GM20431 (cell line): Measurements from ENCODE around the gene SCARB1.

Experiments
- in situ Hi-C: fragments of 300-500 bp; cut with MseI, MboI; formaldehyde crosslinking; loops from one replicate; pipeline ENCODE4 v1.15.0; 2020; ENCODE audit warnings: low sequenced_read_pairs; ENCODE audit not compliant: unreplicated experiment

SCARB1 gene

DNA sequence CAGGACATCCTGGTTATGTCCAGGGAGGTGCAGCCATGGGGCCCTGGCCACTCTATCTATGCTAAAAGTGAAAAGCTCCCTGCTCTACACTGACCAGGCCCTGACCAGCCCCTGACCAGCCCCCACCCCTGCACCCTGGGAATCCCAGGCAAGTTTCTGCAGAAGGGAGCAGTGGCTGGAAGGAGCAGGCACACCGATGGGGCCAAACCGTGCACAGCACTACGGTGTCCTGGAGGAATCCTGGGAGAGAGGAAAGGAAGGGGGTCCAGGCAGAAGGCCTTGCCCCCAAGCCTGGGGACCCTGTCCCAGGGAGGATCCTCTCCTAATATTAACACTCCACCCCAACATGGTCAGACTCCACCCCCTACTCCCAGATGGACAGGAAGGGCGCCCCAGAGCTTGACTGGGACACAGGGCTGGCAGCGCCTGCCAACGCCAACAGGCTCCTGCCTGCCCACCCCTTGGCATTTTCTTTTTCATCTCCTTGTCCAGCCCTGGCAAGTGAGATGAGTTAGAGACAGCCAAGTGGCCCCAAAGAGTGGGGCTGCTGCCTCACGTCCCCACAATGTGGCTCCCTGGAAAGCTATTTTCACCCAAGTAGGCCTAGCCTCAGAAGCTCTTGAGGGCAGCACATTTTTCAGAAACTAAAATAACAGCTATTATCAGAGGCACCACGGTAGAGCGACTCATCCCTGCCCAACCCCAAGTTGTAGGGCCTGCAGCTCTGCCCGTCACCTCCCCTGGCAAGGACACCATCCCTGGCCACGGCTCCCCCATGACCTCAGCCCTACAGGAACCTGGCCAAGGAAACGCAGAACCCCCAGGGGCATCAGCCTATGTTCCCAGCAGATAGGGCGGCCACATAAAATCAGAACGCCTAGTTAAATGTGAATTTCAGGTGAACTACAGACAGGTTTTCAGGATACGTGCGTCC lies 82.6 kb downstream of the SCARB1 start:
- in situ Hi-C loops, result no loop called here

- in situ Hi-C loops, result no loop called here
Measured at GRCh38 chr12:124780336-124780735, 83.3 kb downstream of the SCARB1 start.

DNA sequence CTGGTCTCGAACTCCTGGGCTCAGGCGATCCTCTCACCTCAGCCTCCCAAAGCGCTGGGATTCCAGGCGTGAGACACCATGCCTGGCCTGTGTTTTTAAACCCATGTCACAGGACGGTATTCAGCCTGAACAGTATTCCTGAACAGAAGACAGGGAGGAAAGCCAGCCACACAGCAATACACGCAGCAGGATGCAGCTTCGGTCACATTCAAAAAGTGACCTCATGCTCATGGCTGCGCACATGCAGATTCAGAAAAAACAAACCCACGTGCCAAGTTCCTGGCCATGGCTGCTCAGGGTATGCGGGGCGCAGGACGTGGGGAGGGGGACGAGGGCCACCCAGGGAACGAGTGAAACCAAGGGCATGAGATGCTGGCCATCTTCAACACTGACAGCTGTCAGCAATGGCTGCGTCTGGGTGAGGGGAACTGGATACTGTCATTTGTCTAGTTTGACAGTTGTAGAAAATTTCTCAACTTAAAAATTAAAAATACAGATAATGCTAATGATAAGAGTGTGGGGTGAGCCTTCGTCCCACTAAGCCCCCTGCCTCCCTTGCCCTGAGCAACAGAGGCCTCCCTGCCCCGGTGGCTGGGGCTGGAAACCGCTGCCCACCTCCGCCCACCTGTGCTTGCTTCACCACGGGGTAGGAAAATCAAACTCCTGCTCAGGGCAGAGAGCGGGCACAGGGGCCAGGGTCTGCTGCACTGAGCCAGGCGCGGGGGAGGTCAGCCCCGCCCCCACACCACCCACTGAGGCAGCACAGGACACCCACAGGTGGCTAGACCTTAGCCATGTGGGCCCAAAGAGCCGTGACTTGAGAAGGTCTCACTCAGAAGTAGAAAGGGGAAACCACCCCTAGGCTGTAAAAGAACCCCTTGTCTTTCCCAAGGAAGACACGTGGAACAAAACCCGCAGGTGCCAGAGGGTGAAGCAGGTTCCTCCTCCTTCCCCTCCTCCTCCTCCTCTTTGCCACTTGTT lies 84.2 kb downstream of the SCARB1 start:
- in situ Hi-C loops, result no loop called here

GRCh38 chr12:124778411-124778810 lies 85.3 kb downstream of the SCARB1 start:
- in situ Hi-C loops, result no loop called here

- in situ Hi-C loops, result no loop called here
Measured at GRCh38 chr12:124777399-124778372, 86.0 kb downstream of the SCARB1 start.

- in situ Hi-C loops, result no loop called here
Measured at GRCh38 chr12:124776125-124776513, 87.5 kb downstream of the SCARB1 start.

DNA sequence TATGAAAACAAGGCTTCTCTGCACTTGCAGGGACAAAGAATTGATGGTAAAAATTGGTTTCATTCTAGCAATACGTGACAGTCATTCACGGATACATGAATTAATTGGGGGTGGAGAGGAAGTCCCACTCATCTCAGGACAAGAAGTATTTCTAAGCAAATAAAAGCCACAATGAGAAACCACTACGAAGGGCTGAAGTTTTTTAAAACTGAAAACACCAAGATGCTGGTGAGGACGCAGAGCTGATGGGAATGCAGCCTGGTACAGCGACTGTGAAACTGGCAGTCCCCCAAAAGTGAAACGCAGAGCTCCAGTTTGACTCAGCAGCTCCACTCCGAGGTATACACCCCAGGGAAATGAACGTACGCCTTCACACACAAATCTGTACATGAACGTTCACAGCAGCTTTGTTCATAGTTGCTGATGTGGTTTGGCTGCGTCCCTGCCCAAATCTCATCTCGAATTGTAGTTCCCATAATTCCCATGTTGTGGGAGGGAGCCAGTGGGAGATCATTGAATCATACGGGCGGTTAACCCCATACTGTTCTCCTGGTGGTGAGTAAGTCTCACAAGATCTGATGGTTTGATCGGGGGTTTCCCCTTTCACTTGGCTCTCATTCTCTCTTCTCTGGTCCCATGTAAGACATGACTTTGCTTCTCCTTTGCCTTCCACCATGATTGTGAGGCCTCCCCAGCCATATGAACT lies 89.0 kb downstream of the SCARB1 start:
- in situ Hi-C loops, result loop anchor here (25.0 kb wide), 1 partner anchor 437 kb away; no protein-coding TSS in a partner anchor

DNA sequence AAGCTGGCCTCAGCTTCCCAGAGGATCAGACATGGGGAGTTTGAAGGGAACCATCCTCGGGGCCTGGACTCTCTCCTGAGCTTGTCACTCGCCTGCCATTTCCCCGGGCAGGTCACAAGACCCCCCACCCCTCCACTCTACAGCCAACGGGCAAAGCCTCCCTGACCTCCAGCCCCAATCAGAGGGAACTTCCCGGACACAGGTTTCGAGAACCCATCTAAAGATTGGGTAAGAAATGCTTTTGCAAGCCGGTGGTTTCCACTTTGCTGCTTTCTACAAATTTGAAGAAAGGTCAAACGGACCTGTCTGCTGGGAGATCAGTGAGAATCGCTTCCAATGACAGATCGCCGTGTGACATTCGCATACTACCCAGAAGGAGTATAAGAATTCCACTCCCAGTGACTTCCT lies 89.6 kb downstream of the SCARB1 start:
- in situ Hi-C loops, result loop anchor here (25.0 kb wide), 1 partner anchor 437 kb away; no protein-coding TSS in a partner anchor

DNA sequence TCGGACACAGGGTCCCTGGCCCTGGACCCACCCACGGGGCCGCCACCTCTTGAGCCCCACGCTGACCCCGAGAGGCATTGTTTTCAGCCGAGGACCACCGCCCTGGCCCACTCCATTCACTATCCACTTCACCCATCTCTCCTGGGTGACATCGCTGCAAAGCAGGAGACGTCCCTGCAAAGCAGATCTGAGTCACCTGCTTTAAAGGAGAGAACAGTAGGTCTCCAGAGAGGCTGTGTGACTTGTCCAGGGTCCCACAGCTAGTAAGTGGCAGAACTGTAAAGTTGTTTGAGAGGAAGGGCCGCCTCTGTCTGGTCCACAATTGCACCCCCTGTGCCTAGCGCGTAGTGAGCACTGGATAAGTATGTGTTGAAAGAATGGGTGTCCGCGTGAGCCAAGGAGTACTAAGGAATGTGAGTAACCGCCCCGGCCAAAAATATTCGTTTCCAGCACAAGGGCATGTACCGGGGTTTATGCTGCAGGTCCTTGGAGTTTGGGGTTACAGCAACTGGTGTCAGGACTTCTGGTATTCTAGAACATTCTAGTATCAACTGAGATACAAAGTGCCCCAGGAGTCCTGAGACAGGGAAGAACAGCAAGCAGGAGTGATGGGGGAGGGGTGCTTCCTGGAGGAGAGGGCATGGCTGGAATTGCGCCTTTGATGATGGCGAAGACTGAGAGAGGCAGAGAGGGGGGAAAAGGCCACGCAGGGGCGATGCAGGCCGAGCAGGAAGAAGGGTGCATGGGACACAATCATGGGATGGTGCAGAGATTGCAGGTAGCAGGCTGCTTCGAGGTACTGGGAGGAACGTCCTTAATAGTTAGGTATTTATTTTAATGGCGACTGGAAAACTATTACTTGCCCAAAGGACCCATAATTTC lies 91.1 kb downstream of the SCARB1 start:
- in situ Hi-C loops, result loop anchor here (25.0 kb wide), 1 partner anchor 435 kb away; no protein-coding TSS in a partner anchor

DNA sequence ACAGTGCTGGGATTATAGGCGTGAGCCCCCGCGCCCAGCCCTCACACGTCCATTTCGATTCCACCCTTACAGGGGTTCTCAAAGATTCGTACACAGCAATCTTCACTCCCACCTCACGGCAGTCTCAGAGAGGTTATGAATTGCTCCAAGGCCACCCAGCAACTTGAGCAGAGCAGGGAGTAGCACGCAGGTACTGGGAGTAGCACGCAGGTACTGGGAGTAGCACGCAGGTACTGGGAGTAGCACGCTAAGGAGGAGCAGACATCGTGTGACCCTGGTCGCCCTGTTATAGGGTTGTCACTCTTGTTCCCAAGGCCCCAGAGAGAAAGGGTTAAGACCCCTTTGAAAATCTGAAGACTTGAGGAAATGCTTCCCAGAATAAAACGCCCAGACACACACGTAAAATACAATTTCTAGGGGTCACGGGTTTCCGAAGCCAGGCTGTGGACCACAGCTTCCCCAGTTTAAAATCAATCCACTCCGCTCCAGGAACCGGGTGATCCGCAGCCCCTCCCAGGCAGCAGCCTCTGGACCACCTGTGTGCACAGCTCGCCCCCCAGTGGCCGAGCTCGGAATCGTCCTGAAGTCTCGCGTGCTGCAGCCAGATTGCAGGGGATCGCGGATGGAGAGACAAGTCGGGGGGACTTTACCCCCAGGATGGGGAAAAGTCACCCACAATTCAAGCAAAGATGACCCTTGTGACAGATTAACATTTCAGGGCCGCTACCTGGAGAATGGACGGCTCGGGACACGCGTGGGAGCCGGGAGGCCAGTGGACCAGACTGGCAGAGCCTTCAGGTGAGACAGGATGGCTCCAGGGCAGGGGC lies 92.0 kb downstream of the SCARB1 start:
- in situ Hi-C loops, result loop anchor here (25.0 kb wide), 1 partner anchor 434 kb away; no protein-coding TSS in a partner anchor

DNA sequence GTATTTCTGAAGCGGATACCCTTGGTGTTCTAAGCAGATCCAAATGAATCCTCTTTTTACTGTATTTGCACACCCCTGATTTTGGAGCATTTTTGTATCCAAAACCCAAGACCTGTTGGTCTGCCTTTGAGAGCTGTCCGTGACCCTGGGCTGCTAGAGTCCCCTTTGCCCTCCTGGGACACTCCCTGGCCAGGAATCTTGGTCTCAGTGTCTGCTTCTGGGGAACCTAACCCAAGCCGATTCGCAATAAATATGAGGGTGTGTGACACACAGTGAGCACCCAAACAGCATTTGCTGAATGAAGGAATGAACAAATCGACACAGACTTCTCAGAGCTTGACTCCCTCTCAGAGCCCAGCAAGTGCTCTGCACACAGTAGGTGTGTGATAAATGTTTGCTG lies 92.9 kb downstream of the SCARB1 start:
- in situ Hi-C loops, result loop anchor here (25.0 kb wide), 1 partner anchor 433 kb away; no protein-coding TSS in a partner anchor

DNA sequence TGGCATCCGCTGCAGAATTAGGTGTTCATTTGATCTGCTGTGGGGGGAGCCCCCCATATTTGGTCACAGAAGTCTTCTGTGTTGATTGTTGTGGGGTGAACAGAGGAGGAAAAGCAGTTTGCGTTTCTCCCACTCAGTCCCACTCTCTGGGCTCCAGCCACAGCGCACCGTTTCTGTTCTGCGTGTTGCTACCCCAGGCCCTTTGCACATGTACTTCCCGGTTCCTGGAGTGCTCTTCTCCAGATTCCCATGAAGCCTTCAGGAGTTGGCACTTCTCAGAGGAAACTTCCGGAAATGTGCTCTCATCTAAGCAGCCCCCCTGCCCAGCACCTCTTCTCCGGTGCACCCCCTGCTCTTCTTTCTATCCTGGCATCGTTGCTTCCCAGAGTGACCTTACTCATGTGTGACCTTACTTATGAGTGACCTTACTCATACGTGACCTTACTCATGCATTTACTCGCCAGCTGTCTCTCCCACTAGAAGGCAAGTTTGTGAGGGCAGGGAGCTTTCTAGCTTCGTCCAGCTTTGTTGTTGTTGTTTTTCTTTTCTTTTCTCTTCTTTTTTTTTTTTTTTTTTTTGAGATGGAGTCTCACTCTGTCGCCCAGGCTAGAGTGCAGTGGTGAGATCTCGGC lies 93.7 kb downstream of the SCARB1 start:
- in situ Hi-C loops, result loop anchor here (10.0 to 25.0 kb wide), 2 partner anchors 433 to 725 kb away; no protein-coding TSS in a partner anchor

DNA sequence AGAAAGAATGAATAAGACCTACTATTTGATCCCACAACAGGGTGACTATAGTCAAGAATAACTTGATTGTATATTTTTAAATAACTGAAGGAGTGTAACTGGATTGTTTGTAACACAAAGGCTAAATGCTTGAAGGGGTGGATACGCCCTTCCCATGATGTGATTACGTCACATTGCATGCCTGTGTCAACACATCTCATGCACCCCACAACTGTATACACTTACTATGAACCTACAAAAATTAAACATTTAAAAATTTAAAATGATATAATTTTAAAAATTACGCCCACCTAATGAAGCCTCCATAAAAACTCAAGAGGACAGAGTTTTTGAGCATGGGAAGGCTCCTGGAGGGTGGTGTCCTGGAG lies 94.5 kb downstream of the SCARB1 start:
- in situ Hi-C loops, result loop anchor here (10.0 to 25.0 kb wide), 2 partner anchors 432 to 724 kb away; no protein-coding TSS in a partner anchor

GRCh38 chr12:124768452-124769162 lies 95.1 kb downstream of the SCARB1 start:
- in situ Hi-C loops, result loop anchor here (10.0 to 25.0 kb wide), 2 partner anchors 431 to 724 kb away; no protein-coding TSS in a partner anchor

- in situ Hi-C loops, result loop anchor here (10.0 to 25.0 kb wide), 2 partner anchors 430 to 722 kb away; no protein-coding TSS in a partner anchor
Measured at GRCh38 chr12:124767066-124767821, 96.4 kb downstream of the SCARB1 start.
